ENCODE results near the gene SHISA6. TPM values are rescaled to one million over a fixed set of nuclear protein-coding genes. Genes with fewer than 3 reads are reported as not detected.
A peak's percentile ranks its signal among the peaks of the same experiment; 100 is the strongest.

The SHISA6 gene
- total RNA-seq, 1 donor from 2014 or later, result 3.3 TPM

GRCh38 chr17:11499881-11500280, 258.9 kb downstream of the SHISA6 start:
- peaks cover 12% of the 10 kb centered on the region for H3K27me3 ChIP-seq
- Mint-ChIP-seq H3K27me3 (ENCODE audit: insufficient read depth, low read depth) (peaks cover 40% of the 10 kb centered on the region), H3K36me3 (no peaks in the 10 kb centered on the region), H3K9me3 (peaks cover 7% of the 10 kb centered on the region), H3K27ac (no peak overlapping the region), H3K4me1 (no peaks in the 10 kb centered on the region), H3K4me3 (no peak overlapping the region)
- no peak for DNase-seq (ENCODE audit: low spot score)
- TF ChIP-seq, protein P1, sequence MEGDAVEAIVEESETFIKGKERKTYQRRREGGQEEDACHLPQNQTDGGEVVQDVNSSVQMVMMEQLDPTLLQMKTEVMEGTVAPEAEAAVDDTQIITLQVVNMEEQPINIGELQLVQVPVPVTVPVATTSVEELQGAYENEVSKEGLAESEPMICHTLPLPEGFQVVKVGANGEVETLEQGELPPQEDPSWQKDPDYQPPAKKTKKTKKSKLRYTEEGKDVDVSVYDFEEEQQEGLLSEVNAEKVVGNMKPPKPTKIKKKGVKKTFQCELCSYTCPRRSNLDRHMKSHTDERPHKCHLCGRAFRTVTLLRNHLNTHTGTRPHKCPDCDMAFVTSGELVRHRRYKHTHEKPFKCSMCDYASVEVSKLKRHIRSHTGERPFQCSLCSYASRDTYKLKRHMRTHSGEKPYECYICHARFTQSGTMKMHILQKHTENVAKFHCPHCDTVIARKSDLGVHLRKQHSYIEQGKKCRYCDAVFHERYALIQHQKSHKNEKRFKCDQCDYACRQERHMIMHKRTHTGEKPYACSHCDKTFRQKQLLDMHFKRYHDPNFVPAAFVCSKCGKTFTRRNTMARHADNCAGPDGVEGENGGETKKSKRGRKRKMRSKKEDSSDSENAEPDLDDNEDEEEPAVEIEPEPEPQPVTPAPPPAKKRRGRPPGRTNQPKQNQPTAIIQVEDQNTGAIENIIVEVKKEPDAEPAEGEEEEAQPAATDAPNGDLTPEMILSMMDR (IDR thresholded peaks at IDR 0.05), result no peak
- TF ChIP-seq EZH2phosphoT487 (IDR thresholded peaks at IDR 0.05), result no peak
- TF ChIP-seq EZH2 (IDR thresholded peaks at IDR 0.05), result no peak
- H3K4me1 ChIP-seq, result peaks cover 15% of the 10 kb centered on the region
- H3K9ac ChIP-seq, result no peak overlapping the region
- peaks cover 5% of the 10 kb centered on the region for H3F3A ChIP-seq (ENCODE audit: low read depth)
- H3K27ac ChIP-seq, result no peak overlapping the region
- H4K20me1 ChIP-seq (ENCODE audit: low read depth), result peaks cover 13% of the 10 kb centered on the region
- H3K36me3 ChIP-seq, result no peaks in the 10 kb centered on the region
- no peak overlapping the region for H3K4me3 ChIP-seq
- H3K79me2 ChIP-seq (ENCODE audit: low read depth), result no peaks in the 10 kb centered on the region
- no peak overlapping the region for H2AFZ ChIP-seq (replicated peaks)
- H3K4me2 ChIP-seq, result no peak overlapping the region
- no peaks in the 10 kb centered on the region for H3K9me3 ChIP-seq (ENCODE audit: low read depth)

DNA sequence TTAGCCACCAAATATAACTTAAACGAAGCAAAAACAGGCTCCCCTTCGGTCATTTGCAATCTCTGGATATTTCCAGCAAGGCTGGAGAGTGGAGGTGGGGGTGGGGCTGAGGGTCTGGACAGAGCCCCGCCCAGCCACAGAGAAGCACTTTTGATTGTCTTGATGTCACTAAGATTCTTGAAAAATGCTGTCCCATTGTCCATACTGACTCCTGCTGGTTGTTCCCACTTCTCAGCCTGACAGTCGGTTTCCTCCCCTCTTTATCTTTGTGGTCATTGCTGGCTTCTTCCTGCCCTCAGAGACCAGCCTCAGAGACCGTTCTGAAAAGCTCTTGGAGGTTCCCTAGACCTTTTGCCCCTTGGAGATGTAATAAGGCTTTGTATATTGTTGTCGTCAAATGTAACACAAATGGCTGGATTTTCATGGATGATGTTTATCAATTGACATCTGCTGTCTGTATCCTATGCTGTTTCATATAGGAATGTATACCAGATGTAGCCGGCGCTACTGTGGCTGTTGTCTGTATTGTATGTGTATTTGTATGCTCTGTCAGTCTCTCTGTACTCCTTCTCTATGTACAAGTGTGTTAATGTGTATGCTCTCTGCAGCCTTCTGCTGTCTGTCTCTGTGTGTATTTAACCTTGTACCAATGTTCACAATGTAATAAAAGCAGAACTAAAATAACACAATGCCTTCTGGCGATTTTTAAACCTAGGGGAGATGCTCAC, 262.5 kb downstream of the SHISA6 start:
- no peak for TF ChIP-seq EZH2 (IDR thresholded peaks at IDR 0.05)
- TF ChIP-seq, protein P1 (IDR thresholded peaks at IDR 0.05), result peak; percentile 25
- H3K27me3 Mint-ChIP-seq (ENCODE audit: insufficient read depth, low read depth), result peaks cover 36% of the 10 kb centered on the region
- peak; percentile 54 for DNase-seq (ENCODE audit: low spot score)
- Histone ChIP-seq H3K4me3 (no peak overlapping the region), H2AFZ (replicated peaks) (no peak overlapping the region), H3K36me3 (no peaks in the 10 kb centered on the region), H3K9me3 (ENCODE audit: low read depth) (no peaks in the 10 kb centered on the region), H4K20me1 (ENCODE audit: low read depth) (peaks cover 28% of the 10 kb centered on the region), H3K79me2 (ENCODE audit: low read depth) (no peaks in the 10 kb centered on the region), H3K27me3 (no peaks in the 10 kb centered on the region), H3K9ac (no peak overlapping the region), H3K4me2 (no peak overlapping the region), H3F3A (ENCODE audit: low read depth) (peaks cover 5% of the 10 kb centered on the region), H3K4me1 (peaks cover 12% of the 10 kb centered on the region), H3K27ac (no peak overlapping the region)
- peaks cover 5% of the 10 kb centered on the region for H3K9me3 Mint-ChIP-seq
- no peaks in the 10 kb centered on the region for H3K4me1 Mint-ChIP-seq
- no peak overlapping the region for H3K4me3 Mint-ChIP-seq
- H3K36me3 Mint-ChIP-seq, result no peaks in the 10 kb centered on the region
- no peak overlapping the region for H3K27ac Mint-ChIP-seq

GRCh38 chr17:11506635-11507034, 265.6 kb downstream of the SHISA6 start:
- Histone ChIP-seq H3K27me3 (no peaks in the 10 kb centered on the region), H3K9ac (no peak overlapping the region), H3K4me1 (peaks cover 12% of the 10 kb centered on the region), H3K9me3 (ENCODE audit: low read depth) (no peaks in the 10 kb centered on the region), H3K4me3 (no peak overlapping the region), H4K20me1 (ENCODE audit: low read depth) (peaks cover 28% of the 10 kb centered on the region), H3K4me2 (no peak overlapping the region), H3K36me3 (no peaks in the 10 kb centered on the region), H3K79me2 (ENCODE audit: low read depth) (no peaks in the 10 kb centered on the region), H3F3A (ENCODE audit: low read depth) (peaks cover 5% of the 10 kb centered on the region), H2AFZ (replicated peaks) (no peak overlapping the region), H3K27ac (no peak overlapping the region)
- Mint-ChIP-seq H3K4me3 (no peak overlapping the region), H3K27me3 (ENCODE audit: insufficient read depth, low read depth) (peaks cover 28% of the 10 kb centered on the region), H3K9me3 (peaks cover 2% of the 10 kb centered on the region), H3K36me3 (no peaks in the 10 kb centered on the region), H3K27ac (no peak overlapping the region), H3K4me1 (no peaks in the 10 kb centered on the region)
- peak; percentile 88 for DNase-seq (ENCODE audit: low spot score)
- TF ChIP-seq, protein P1 (IDR thresholded peaks at IDR 0.05), result no peak
- TF ChIP-seq EZH2 (IDR thresholded peaks at IDR 0.05) (no peak), EZH2phosphoT487 (IDR thresholded peaks at IDR 0.05) (no peak)
